HepG2 (cell line): ENCODE data around the gene SNIP1. TPM values are rescaled to one million over a fixed set of nuclear protein-coding genes. Genes with fewer than 3 reads are reported as not detected.

Experiments
- AHR ChIP-seq: IDR thresholded peaks from 2 replicates; pipeline ENCODE4 v1.6.1; 2018; ENCODE audit warnings: missing genetic modification reagents, missing compliant biosample characterization
- FOXK2 ChIP-seq: fragments of 450-650 bp; IDR thresholded peaks from 2 replicates; pipeline ENCODE4 v1.6.1; 2016
- KAT8 ChIP-seq: IDR thresholded peaks from 2 replicates; pipeline ENCODE4 v1.6.1; 2016; ENCODE audit warnings: missing genetic modification reagents, missing compliant biosample characterization
- KLF11 ChIP-seq: IDR thresholded peaks from 2 replicates; pipeline ENCODE4 v1.6.1; 2016; ENCODE audit warnings: missing compliant biosample characterization
- MTF2 ChIP-seq: sonication (generic); formaldehyde crosslinking; IDR thresholded peaks from 2 replicates; pipeline ENCODE4 v1.5.0; 2020; ENCODE audit warnings: missing genetic modification reagents, borderline replicate concordance
- NFYC ChIP-seq: IDR thresholded peaks from 2 replicates; pipeline ENCODE4 v1.6.1; 2016; ENCODE audit warnings: missing genetic modification reagents, missing compliant biosample characterization
- NR1H2 ChIP-seq: sonication (generic); formaldehyde crosslinking; IDR thresholded peaks from 2 replicates; pipeline ENCODE4 v1.8.1; 2022; ENCODE audit warnings: low read depth, missing genetic modification reagents, borderline replicate concordance
- RBAK ChIP-seq: sonication (generic); formaldehyde crosslinking; IDR thresholded peaks from 2 replicates; pipeline ENCODE4 v1.5.1; 2020; ENCODE audit warnings: mild to moderate bottlenecking, missing genetic modification reagents
- RBFOX2 ChIP-seq: fragments of 200-400 bp; formaldehyde crosslinking; IDR thresholded peaks from 2 replicates; pipeline ENCODE4 v1.6.1; 2017; ENCODE audit warnings: low read depth, mild to moderate bottlenecking, low read length
- SNRNP70 ChIP-seq: fragments of 200-400 bp; formaldehyde crosslinking; IDR thresholded peaks from 2 replicates; pipeline ENCODE4 v1.6.1; 2017; ENCODE audit warnings: mild to moderate bottlenecking, low read depth, low read length, moderate library complexity
- STAT6 ChIP-seq: sonication (generic); formaldehyde crosslinking; IDR thresholded peaks from 2 replicates; pipeline ENCODE4 v1.4.0; 2020; ENCODE audit warnings: missing genetic modification reagents, mild to moderate bottlenecking, borderline replicate concordance
- ZFP36L2 ChIP-seq: sonication (generic); formaldehyde crosslinking; IDR thresholded peaks from 2 replicates; pipeline ENCODE4 v1.4.0; 2020; ENCODE audit warnings: missing genetic modification reagents
- ZHX2 ChIP-seq, 2 experiments: sonication (generic) in 1 of 2; formaldehyde crosslinking in 1 of 2; IDR thresholded peaks; 2 replicates each; pipeline versions ENCODE4 v1.6.1 to v1.9.0; 2014 to 2022; ENCODE audit warnings: antibody characterized with exemption in 1 of 2, borderline replicate concordance in 1 of 2, inconsistent platforms in 1 of 2, low read depth in 1 of 2, missing genetic modification reagents in 1 of 2
- ZNF230 ChIP-seq: sonication (generic); formaldehyde crosslinking; IDR thresholded peaks from 2 replicates; pipeline ENCODE4 v1.4.0; 2020; ENCODE audit warnings: mild to moderate bottlenecking, missing genetic modification reagents
- ZNF547 ChIP-seq: sonication (generic); formaldehyde crosslinking; IDR thresholded peaks from 2 replicates; pipeline ENCODE4 v1.5.1; 2020; ENCODE audit warnings: mild to moderate bottlenecking, missing genetic modification reagents
- ZNF597 ChIP-seq: sonication (generic); formaldehyde crosslinking; IDR thresholded peaks from 2 replicates; pipeline ENCODE4 v1.5.0; 2020; ENCODE audit warnings: missing genetic modification reagents
- ZNF883 ChIP-seq: sonication (generic); formaldehyde crosslinking; IDR thresholded peaks from 2 replicates; pipeline ENCODE4 v1.5.1; 2020; ENCODE audit warnings: mild to moderate bottlenecking, missing genetic modification reagents; ENCODE audit errors: not compliant biosample characterization
- ZSCAN12 ChIP-seq: sonication (generic); formaldehyde crosslinking; IDR thresholded peaks from 2 replicates; pipeline ENCODE4 v1.9.0; 2021; ENCODE audit warnings: mild to moderate bottlenecking, missing genetic modification reagents
- polyA plus RNA-seq, 8 experiments: library from polyadenylated mRNA; depleted of rRNA in 3 of 8; stranded (reverse) in 7 of 8; unstranded in 1 of 8; fragments of >200 nt; fragmentation: Illumina TruSeq in 4 of 8; extraction: Trizol in 4 of 8; gene quantifications; 2 replicates each; pipeline versions ENCODE4 v1.2.1 to v1.2.3, GENCODE V29; 2011 to 2016; ENCODE audit warnings: low read depth in 4 of 8, missing spikeins in 1 of 8, mixed read lengths in 1 of 8; ENCODE audit not compliant: insufficient read depth in 1 of 8
- total RNA-seq, 5 experiments: library from RNA; depleted of rRNA; stranded (reverse); fragments of >200 nt; fragmentation: Illumina TruSeq; extraction: Trizol; gene quantifications; 2 replicates each; pipeline ENCODE4 v1.2.3, GENCODE V29; 2016; ENCODE audit warnings: low read depth in 1 of 5

Gene SNIP1
- total and polyA plus RNA-seq, 2 of the 13 experiments (the other 11 are each of a cell fraction or from before 2014, with no cell fraction given) = 5.5 to 11.2 TPM

DNA sequence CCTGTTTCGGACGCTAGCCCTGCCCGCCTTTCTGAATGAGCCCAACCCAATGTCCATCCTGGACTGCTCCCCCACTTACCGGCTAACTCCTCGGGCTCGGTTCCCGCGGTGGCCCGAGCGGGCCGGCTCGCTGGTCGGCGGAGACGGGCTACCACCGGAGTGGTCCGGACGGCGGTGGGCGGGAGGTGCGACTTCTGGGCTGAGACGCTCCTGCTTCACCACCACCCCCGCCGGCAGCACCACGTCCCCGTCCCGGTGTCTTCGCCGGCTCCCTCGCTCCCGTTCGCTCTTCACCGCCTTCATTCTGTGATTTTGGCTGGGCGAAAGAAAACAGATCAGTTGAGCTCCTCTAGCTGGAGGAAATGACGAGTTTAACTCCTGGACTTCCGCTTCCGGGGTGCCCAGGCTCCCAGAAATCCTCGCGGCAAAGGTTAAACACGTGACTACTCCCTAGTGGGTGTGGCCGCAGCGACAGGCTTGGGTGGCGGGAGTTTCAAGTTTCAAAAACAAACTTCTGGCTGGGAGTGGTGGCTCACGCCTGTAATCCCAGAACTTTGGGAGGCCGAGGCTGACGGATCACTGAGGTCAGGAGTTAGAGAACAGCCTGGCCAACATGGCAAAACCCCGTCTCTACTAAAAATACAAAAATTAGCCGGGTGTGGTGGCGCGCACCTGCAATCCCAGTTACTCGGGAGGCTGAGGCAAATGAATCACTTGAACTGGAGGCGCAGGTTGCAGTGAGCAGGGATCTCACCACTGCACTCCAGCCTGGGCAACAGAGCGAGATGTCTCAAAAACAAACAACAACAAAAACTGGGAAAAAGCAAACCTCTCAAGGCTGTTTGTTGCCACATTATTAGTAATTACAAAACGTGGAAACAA, at the start of gene SNIP1 (continued):
- TF ChIP-seq ZHX2 (IDR thresholded peaks at IDR 0.05; ENCODE audit: low read depth) (0 out of 2 replicates have a peak, but pooled peaks have one; percentile 42), ZHX2 (CRISPR knock-in tag; IDR thresholded peaks at IDR 0.05; ENCODE audit: borderline replicate concordance) (peak; percentile 73; the same call in 1 of the 2 replicates), AHR (CRISPR knock-in tag) (no peak), KAT8 (CRISPR knock-in tag) (peak; percentile 99), RBAK (CRISPR knock-in tag) (no peak), FOXK2 (no peak), NFYC (no peak), SNRNP70 (no peak), NR1H2 (CRISPR knock-in tag) (no peak), ZFP36L2 (CRISPR knock-in tag) (no peak), STAT6 (CRISPR knock-in tag) (no peak), ZNF597 (CRISPR knock-in tag) (no peak), KLF11 (CRISPR knock-in tag) (peak; percentile 78; the same call in 1 of the 2 replicates), RBFOX2 (peak; percentile 76), ZNF547 (CRISPR knock-in tag) (peak; percentile 72), ZNF230 (CRISPR knock-in tag) (no peak), MTF2 (no peak), ZNF883 (CRISPR knock-in tag) (peak; percentile 70), ZSCAN12 (no peak)
